ENCODE results near the gene MOB3C. TPM values are rescaled to one million over a fixed set of nuclear protein-coding genes. Genes with fewer than 3 reads are reported as not detected.

The MOB3C gene
- polyA plus RNA-seq, 1 donor from 2014 or later, result 0.41 TPM

GRCh38 chr1:46647611-46648010 is 31.0 kb upstream of the MOB3C start:
- no peak for TF ChIP-seq MXI1 (conservative IDR thresholded peaks at IDR 0.05; ENCODE audit: poor library complexity, severe bottlenecking)
- no peak for TF ChIP-seq EP300 (conservative IDR thresholded peaks at IDR 0.05; ENCODE audit: poor library complexity, severe bottlenecking)
- no peak for TF ChIP-seq SMC3 (conservative IDR thresholded peaks at IDR 0.05; ENCODE audit: poor library complexity)
- TF ChIP-seq EZH2 (IDR thresholded peaks at IDR 0.05; ENCODE audit: borderline replicate concordance, insufficient read depth, low read length, poor library complexity, severe bottlenecking), result no peak
- no peak for TF ChIP-seq POLR2AphosphoS5 (IDR thresholded peaks at IDR 0.05)
- no peak for TF ChIP-seq REST (IDR thresholded peaks at IDR 0.05; ENCODE audit: borderline replicate concordance)
- no peak for TF ChIP-seq RAD21 (conservative IDR thresholded peaks at IDR 0.05)
- TF ChIP-seq TAF1 (IDR thresholded peaks at IDR 0.05; ENCODE audit: low read depth), result no peak
- no peak for TF ChIP-seq CTCF (IDR thresholded peaks at IDR 0.05; ENCODE audit: poor library complexity, severe bottlenecking)
- Histone ChIP-seq H3K4me2 (ENCODE audit: low read length) (no peak overlapping the region), H3K4me3 (ENCODE audit: low read length) (no peak overlapping the region), H3K79me2 (replicated peaks; ENCODE audit: insufficient read depth, low read length) (no peaks in the 10 kb centered on the region), H3K27me3 (ENCODE audit: insufficient read depth, low read depth, low read length) (no peaks in the 10 kb centered on the region), H3K9me3 (ENCODE audit: low read length) (peaks cover 6% of the 10 kb centered on the region), H3K9ac (ENCODE audit: low read length) (no peak overlapping the region), H3K27ac (ENCODE audit: low read length) (no peak overlapping the region), H3K36me3 (ENCODE audit: insufficient read depth, low read length) (peaks cover 19% of the 10 kb centered on the region), H2AFZ (ENCODE audit: low read depth, low read length) (no peak overlapping the region), H3F3A (ENCODE audit: insufficient read depth, low read length, poor library complexity, severe bottlenecking) (no peaks in the 10 kb centered on the region), H4K20me1 (ENCODE audit: insufficient read depth) (no peaks in the 10 kb centered on the region), H3K9me2 (ENCODE audit: insufficient read depth, low read length) (no peaks in the 10 kb centered on the region)

GRCh38 chr1:46646844-46647243 is 30.2 kb upstream of the MOB3C start:
- Histone ChIP-seq H3K27ac (ENCODE audit: low read length) (no peak overlapping the region), H4K20me1 (ENCODE audit: insufficient read depth) (no peaks in the 10 kb centered on the region), H3K9me3 (ENCODE audit: low read length) (peaks cover 6% of the 10 kb centered on the region), H2AFZ (ENCODE audit: low read depth, low read length) (no peak overlapping the region), H3K4me2 (ENCODE audit: low read length) (no peak overlapping the region), H3K4me3 (ENCODE audit: low read length) (no peak overlapping the region), H3K36me3 (ENCODE audit: insufficient read depth, low read length) (peaks cover 19% of the 10 kb centered on the region), H3F3A (ENCODE audit: insufficient read depth, low read length, poor library complexity, severe bottlenecking) (no peaks in the 10 kb centered on the region), H3K79me2 (replicated peaks; ENCODE audit: insufficient read depth, low read length) (no peaks in the 10 kb centered on the region), H3K27me3 (ENCODE audit: insufficient read depth, low read depth, low read length) (no peaks in the 10 kb centered on the region), H3K9me2 (ENCODE audit: insufficient read depth, low read length) (no peaks in the 10 kb centered on the region), H3K9ac (ENCODE audit: low read length) (no peak overlapping the region)
- no peak for TF ChIP-seq POLR2AphosphoS5 (IDR thresholded peaks at IDR 0.05)
- no peak for TF ChIP-seq EZH2 (IDR thresholded peaks at IDR 0.05; ENCODE audit: borderline replicate concordance, insufficient read depth, low read length, poor library complexity, severe bottlenecking)
- no peak for TF ChIP-seq CTCF (IDR thresholded peaks at IDR 0.05; ENCODE audit: poor library complexity, severe bottlenecking)
- no peak for TF ChIP-seq MXI1 (conservative IDR thresholded peaks at IDR 0.05; ENCODE audit: poor library complexity, severe bottlenecking)
- TF ChIP-seq SMC3 (conservative IDR thresholded peaks at IDR 0.05; ENCODE audit: poor library complexity), result no peak
- no peak for TF ChIP-seq TAF1 (IDR thresholded peaks at IDR 0.05; ENCODE audit: low read depth)
- TF ChIP-seq RAD21 (conservative IDR thresholded peaks at IDR 0.05), result no peak

Data from neural cell (in vitro differentiated cells).